Dendritic cell treated with granulocyte-macrophage colony-stimulating factor and Interleukin-4, amounts not matched to agents 40 ng/mL and 50 ng/mL, for 4 days (primary cell): ENCODE results near the gene OSBPL1A.

Source experiments
- H3K27ac Mint-ChIP-seq: one replicate; pipeline ENCODE4 v1.8.0; 2022; ENCODE audit warnings: mild to moderate bottlenecking, mixed read lengths
- H3K27me3 Mint-ChIP-seq: one replicate; pipeline ENCODE4 v1.8.0; 2022; ENCODE audit warnings: mild to moderate bottlenecking, mixed read lengths
- H3K36me3 Mint-ChIP-seq: one replicate; pipeline ENCODE4 v1.8.0; 2022; ENCODE audit warnings: low read depth, mixed read lengths
- H3K4me1 Mint-ChIP-seq: one replicate; pipeline ENCODE4 v1.8.0; 2022; ENCODE audit warnings: low read depth, mixed read lengths
- H3K4me3 Mint-ChIP-seq: one replicate; pipeline ENCODE4 v1.8.0; 2022; ENCODE audit warnings: mild to moderate bottlenecking, moderate library complexity, mixed read lengths
- H3K9me3 Mint-ChIP-seq: one replicate; pipeline ENCODE4 v1.8.0; 2022; ENCODE audit warnings: mixed read lengths
- intact Hi-C: fragments of 100-400 bp; cut with micrococcal nuclease; formaldehyde crosslinking; loops from one replicate; pipeline ENCODE4 v1.15.0; 2022

OSBPL1A gene

GRCh38 chr18:24112874-24113615 lies 284.6 kb downstream of the OSBPL1A start:
- Mint-ChIP-seq H3K27ac (no peak overlapping the region), H3K4me1 (peaks cover 10% of the 10 kb centered on the region), H3K9me3 (no peaks in the 10 kb centered on the region), H3K27me3 (no peaks in the 10 kb centered on the region), H3K36me3 (peaks cover 41% of the 10 kb centered on the region), H3K4me3 (no peak overlapping the region)
- intact Hi-C loops, result no loop called here

DNA sequence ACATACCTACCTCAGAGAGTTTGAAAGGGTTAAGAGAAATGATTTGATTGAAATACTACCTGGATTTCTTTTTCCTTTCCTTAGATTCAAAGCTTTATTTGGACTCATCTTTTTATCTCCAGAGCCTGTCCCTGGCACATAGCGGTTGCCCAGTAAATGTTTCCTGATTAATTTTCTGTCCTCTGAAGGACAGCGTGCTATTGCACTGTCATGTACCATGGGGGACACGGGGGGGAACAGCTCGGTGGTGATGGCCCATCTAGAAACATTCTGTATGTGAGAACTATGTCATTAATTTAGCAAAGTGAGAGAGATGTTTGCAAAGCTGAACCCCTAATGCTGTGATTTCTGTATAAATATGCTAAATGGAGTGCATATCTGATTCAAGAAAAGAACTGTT lies 285.2 kb downstream of the OSBPL1A start:
- Mint-ChIP-seq H3K4me1 (peaks cover 10% of the 10 kb centered on the region), H3K27ac (no peak overlapping the region), H3K36me3 (peaks cover 39% of the 10 kb centered on the region), H3K9me3 (no peaks in the 10 kb centered on the region), H3K27me3 (no peaks in the 10 kb centered on the region), H3K4me3 (no peak overlapping the region)
- intact Hi-C loops, result no loop called here
